ENCODE data around the gene ALOX12B.

DNA sequence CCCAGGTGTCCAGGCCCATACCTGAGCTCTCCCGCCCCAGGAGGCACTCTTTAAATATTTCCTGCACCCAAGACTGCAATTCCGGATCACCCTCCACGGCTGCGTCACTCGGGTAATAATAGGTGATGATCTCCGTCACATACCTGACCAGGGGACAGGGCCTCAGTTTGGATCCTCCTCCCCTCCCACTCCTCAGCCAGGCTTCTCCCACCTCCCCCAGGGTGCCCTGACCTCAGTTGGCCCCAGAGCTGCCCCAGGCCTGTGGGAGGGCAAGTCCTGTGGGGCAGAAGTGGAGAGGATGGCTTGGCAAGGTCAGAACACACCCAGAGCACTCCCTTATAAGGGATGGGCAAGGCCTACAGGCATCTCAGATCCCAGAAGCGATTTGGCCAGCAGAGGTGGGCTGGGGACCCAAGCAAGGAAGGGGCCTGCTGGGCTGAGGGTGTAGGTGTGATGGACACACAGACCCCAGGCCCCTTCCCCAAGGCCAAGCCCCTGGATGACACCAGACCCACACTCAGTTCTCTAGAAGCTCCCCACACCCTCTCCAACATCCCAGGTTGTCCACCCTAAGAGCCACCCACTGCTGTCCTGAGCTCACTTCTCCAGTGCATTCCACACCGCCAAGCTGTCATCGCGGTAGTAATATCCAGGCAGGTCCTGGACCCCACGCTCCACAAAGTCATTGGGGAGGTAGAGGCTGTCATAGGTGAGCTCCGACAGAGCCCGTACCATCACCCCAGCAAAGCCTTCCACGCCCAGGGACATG lies 11.8 kb downstream of the ALOX12B start:
- TF ChIP-seq, protein P1, sequence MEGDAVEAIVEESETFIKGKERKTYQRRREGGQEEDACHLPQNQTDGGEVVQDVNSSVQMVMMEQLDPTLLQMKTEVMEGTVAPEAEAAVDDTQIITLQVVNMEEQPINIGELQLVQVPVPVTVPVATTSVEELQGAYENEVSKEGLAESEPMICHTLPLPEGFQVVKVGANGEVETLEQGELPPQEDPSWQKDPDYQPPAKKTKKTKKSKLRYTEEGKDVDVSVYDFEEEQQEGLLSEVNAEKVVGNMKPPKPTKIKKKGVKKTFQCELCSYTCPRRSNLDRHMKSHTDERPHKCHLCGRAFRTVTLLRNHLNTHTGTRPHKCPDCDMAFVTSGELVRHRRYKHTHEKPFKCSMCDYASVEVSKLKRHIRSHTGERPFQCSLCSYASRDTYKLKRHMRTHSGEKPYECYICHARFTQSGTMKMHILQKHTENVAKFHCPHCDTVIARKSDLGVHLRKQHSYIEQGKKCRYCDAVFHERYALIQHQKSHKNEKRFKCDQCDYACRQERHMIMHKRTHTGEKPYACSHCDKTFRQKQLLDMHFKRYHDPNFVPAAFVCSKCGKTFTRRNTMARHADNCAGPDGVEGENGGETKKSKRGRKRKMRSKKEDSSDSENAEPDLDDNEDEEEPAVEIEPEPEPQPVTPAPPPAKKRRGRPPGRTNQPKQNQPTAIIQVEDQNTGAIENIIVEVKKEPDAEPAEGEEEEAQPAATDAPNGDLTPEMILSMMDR (IDR thresholded peaks at IDR 0.05): no peak
- TF ChIP-seq POLR2A (IDR thresholded peaks at IDR 0.05): no peak

All from lower leg skin (tissue), 3 donors.